Immature natural killer cell (primary cell): ENCODE measurements around the gene RHBDD3. TPM values are rescaled to one million over a fixed set of nuclear protein-coding genes. Genes with fewer than 3 reads are reported as not detected.

Experiments used
- DNase-seq, 3 donors: peaks; one replicate each; pipeline ENCODE4 v3.0.0; 2022; ENCODE audit warnings: mixed read lengths in 1 of 3
- H3K27ac Mint-ChIP-seq, 6 donors: one replicate each; pipeline ENCODE4 v1.8.0; 2020; ENCODE audit warnings: mixed read lengths in 6 of 6, mild to moderate bottlenecking in 5 of 6, inconsistent platforms in 4 of 6, moderate library complexity in 3 of 6
- H3K27me3 Mint-ChIP-seq, 3 donors: one replicate each; pipeline ENCODE4 v1.8.0; 2020 to 2021; ENCODE audit warnings: low read depth in 3 of 3, mild to moderate bottlenecking in 3 of 3, mixed read lengths in 3 of 3, moderate library complexity in 3 of 3, inconsistent platforms in 1 of 3
- H3K36me3 Mint-ChIP-seq, 3 donors: one replicate each; pipeline ENCODE4 v1.8.0; 2020; ENCODE audit warnings: mixed read lengths in 3 of 3, inconsistent platforms in 2 of 3, mild to moderate bottlenecking in 2 of 3
- H3K4me1 Mint-ChIP-seq, 2 donors: one replicate each; pipeline ENCODE4 v1.8.0; 2020; ENCODE audit warnings: inconsistent platforms in 2 of 2, mild to moderate bottlenecking in 2 of 2, mixed read lengths in 2 of 2, moderate library complexity in 1 of 2
- H3K4me3 Mint-ChIP-seq, 5 donors: one replicate each; pipeline ENCODE4 v1.8.0; 2020; ENCODE audit warnings: mild to moderate bottlenecking in 5 of 5, mixed read lengths in 5 of 5, inconsistent platforms in 3 of 5, moderate library complexity in 3 of 5
- H3K9me3 Mint-ChIP-seq, 6 donors: one replicate each; pipeline ENCODE4 v1.8.0; 2020; ENCODE audit warnings: mild to moderate bottlenecking in 6 of 6, mixed read lengths in 6 of 6, inconsistent platforms in 4 of 6, moderate library complexity in 3 of 6
- polyA plus RNA-seq, 3 donors: library from polyadenylated mRNA; unstranded; fragments of 300-500 nt; fragmentation: Illumina TruSeq; gene quantifications; one replicate each; pipeline ENCODE4 v1.2.3, GENCODE V29; 2021

The RHBDD3 gene
- polyA plus RNA-seq, 3 donors from 2014 or later: 4.5 to 11.7 (median 5.4) TPM

GRCh38 chr22:29218758-29219408, 48.9 kb downstream of the RHBDD3 start:
- Mint-ChIP-seq H3K27ac (no peak overlapping the region), H3K9me3 (no peaks in the 10 kb centered on the region), H3K27me3 (peaks cover 0 to 2% (median 0%) of the 10 kb centered on the region in 3 donors), H3K4me1 (no peaks in the 10 kb centered on the region), H3K4me3 (no peak overlapping the region), H3K36me3 (no peaks in the 10 kb centered on the region)
- DNase-seq: no peak

- no peak for DNase-seq
- Mint-ChIP-seq H3K27me3 (peaks cover 0 to 2% (median 0%) of the 10 kb centered on the region in 3 donors), H3K4me3 (no peak overlapping the region), H3K4me1 (no peaks in the 10 kb centered on the region), H3K36me3 (no peaks in the 10 kb centered on the region), H3K27ac (no peak overlapping the region), H3K9me3 (no peaks in the 10 kb centered on the region)
Measured at GRCh38 chr22:29217827-29218757, 49.7 kb downstream of the RHBDD3 start.

- Mint-ChIP-seq H3K4me3 (no peak overlapping the region), H3K27me3 (no peaks in the 10 kb centered on the region), H3K9me3 (no peaks in the 10 kb centered on the region)
Measured at GRCh38 chr22:29216873-29217666, 50.7 kb downstream of the RHBDD3 start.

GRCh38 chr22:29216011-29216872, 51.5 kb downstream of the RHBDD3 start:
- Mint-ChIP-seq H3K36me3 (no peaks in the 10 kb centered on the region), H3K27ac (no peak overlapping the region), H3K4me3 (no peak overlapping the region), H3K27me3 (no peaks in the 10 kb centered on the region), H3K9me3 (no peaks in the 10 kb centered on the region), H3K4me1 (no peaks in the 10 kb centered on the region)
- no peak for DNase-seq

More at GRCh38 chr22:29216873-29217666, 50.7 kb downstream of the RHBDD3 start:
- H3K27ac Mint-ChIP-seq: no peak overlapping the region
- DNase-seq: no peak
- H3K4me1 Mint-ChIP-seq: no peaks in the 10 kb centered on the region
- no peaks in the 10 kb centered on the region for H3K36me3 Mint-ChIP-seq

GRCh38 chr22:29215012-29215860, 52.5 kb downstream of the RHBDD3 start:
- Mint-ChIP-seq H3K27me3 (no peaks in the 10 kb centered on the region), H3K9me3 (no peaks in the 10 kb centered on the region), H3K36me3 (no peaks in the 10 kb centered on the region), H3K4me1 (no peaks in the 10 kb centered on the region), H3K27ac (no peak overlapping the region), H3K4me3 (no peak overlapping the region)
- no peak for DNase-seq

- H3K9me3 Mint-ChIP-seq: no peaks in the 10 kb centered on the region
- H3K27ac Mint-ChIP-seq: peak overlapping the region in 1 of 6 donors; percentile 67
- H3K36me3 Mint-ChIP-seq: no peaks in the 10 kb centered on the region
- no peak for DNase-seq
- H3K4me3 Mint-ChIP-seq: no peak overlapping the region
- H3K27me3 Mint-ChIP-seq: no peaks in the 10 kb centered on the region
- H3K4me1 Mint-ChIP-seq: no peaks in the 10 kb centered on the region
Measured at GRCh38 chr22:29214232-29214631, 53.5 kb downstream of the RHBDD3 start.

- Mint-ChIP-seq H3K36me3 (no peaks in the 10 kb centered on the region), H3K4me1 (no peaks in the 10 kb centered on the region), H3K4me3 (no peak overlapping the region), H3K9me3 (no peaks in the 10 kb centered on the region), H3K27me3 (no peaks in the 10 kb centered on the region), H3K27ac (no peak overlapping the region)
- DNase-seq: no peak
Measured at GRCh38 chr22:29213493-29213892, 54.3 kb downstream of the RHBDD3 start.

GRCh38 chr22:29212743-29213142, 55.0 kb downstream of the RHBDD3 start:
- no peak for DNase-seq
- Mint-ChIP-seq H3K9me3 (no peaks in the 10 kb centered on the region), H3K27me3 (peaks cover 0 to under 1% (median 0%) of the 10 kb centered on the region in 3 donors), H3K36me3 (no peaks in the 10 kb centered on the region), H3K27ac (no peak overlapping the region), H3K4me1 (no peaks in the 10 kb centered on the region), H3K4me3 (no peak overlapping the region)

- no peak for DNase-seq
- Mint-ChIP-seq H3K4me1 (peaks cover 1 to 4% of the 10 kb centered on the region in 2 donors), H3K27ac (no peak overlapping the region), H3K27me3 (peaks cover 0 to 3% (median under 1%) of the 10 kb centered on the region in 3 donors), H3K36me3 (no peaks in the 10 kb centered on the region), H3K4me3 (no peak overlapping the region), H3K9me3 (no peaks in the 10 kb centered on the region)
Measured at GRCh38 chr22:29211466-29211865, 56.3 kb downstream of the RHBDD3 start.

- H3K4me1 Mint-ChIP-seq: peaks cover 4 to 6% of the 10 kb centered on the region in 2 donors
- no peak overlapping the region for H3K4me3 Mint-ChIP-seq
- no peaks in the 10 kb centered on the region for H3K9me3 Mint-ChIP-seq
- peaks cover 0 to 3% (median 2%) of the 10 kb centered on the region in 3 donors for H3K27me3 Mint-ChIP-seq
- no peaks in the 10 kb centered on the region for H3K36me3 Mint-ChIP-seq
- DNase-seq: no peak
- no peak overlapping the region for H3K27ac Mint-ChIP-seq
Measured at GRCh38 chr22:29211066-29211465, 56.7 kb downstream of the RHBDD3 start.
